HepG2 (cell line): ENCODE results near the gene SPART.

Source experiments
- CTCF ChIP-seq: sonication (generic); formaldehyde crosslinking; IDR thresholded peaks from 2 replicates; pipeline ENCODE4 v1.5.0; 2020; ENCODE audit warnings: mild to moderate bottlenecking, missing genetic modification reagents, moderate library complexity
- MAFF ChIP-seq: IDR thresholded peaks from 2 replicates; pipeline ENCODE4 v1.6.1; 2011; ENCODE audit warnings: low read depth, low read length, improper control_type of control experiment
- MAZ ChIP-seq, 2 experiments: sonication (generic) in 1 of 2; formaldehyde crosslinking in 1 of 2; IDR thresholded peaks; 2 replicates each; pipeline versions ENCODE4 v1.5.0 to v1.6.1; 2012 to 2020; ENCODE audit warnings: low read depth in 2 of 2, mild to moderate bottlenecking in 2 of 2, borderline replicate concordance in 1 of 2, improper control_type of control experiment in 1 of 2, low read length in 1 of 2, missing genetic modification reagents in 1 of 2, moderate library complexity in 1 of 2
- MZF1 ChIP-seq: sonication (generic); formaldehyde crosslinking; IDR thresholded peaks from 2 replicates; pipeline ENCODE4 v1.8.1; 2023; ENCODE audit warnings: mild to moderate bottlenecking, missing genetic modification reagents, borderline replicate concordance
- POLR2A ChIP-seq, 2 experiments: IDR thresholded peaks; 2 replicates each; pipeline ENCODE4 v1.6.1; 2011; ENCODE audit warnings: low read depth in 2 of 2, low read length in 2 of 2, mild to moderate bottlenecking in 1 of 2, moderate library complexity in 1 of 2; ENCODE audit not compliant: insufficient read depth in 1 of 2
- RAD21 ChIP-seq: fragments of 450-650 bp; formaldehyde crosslinking; IDR thresholded peaks from 2 replicates; pipeline ENCODE4 v1.5.0; 2020; ENCODE audit warnings: mild to moderate bottlenecking
- RBFOX2 ChIP-seq: fragments of 200-400 bp; formaldehyde crosslinking; IDR thresholded peaks from 2 replicates; pipeline ENCODE4 v1.6.1; 2017; ENCODE audit warnings: low read depth, mild to moderate bottlenecking, low read length
- SP1 ChIP-seq, 2 experiments: fragments of 450-650 bp in 1 of 2; sonication (generic) in 1 of 2; formaldehyde crosslinking in 1 of 2; IDR thresholded peaks; 2 replicates each; pipeline versions ENCODE4 v1.4.0 to v1.6.1; 2016 to 2020; ENCODE audit warnings: missing genetic modification reagents in 1 of 2
- TBX2 ChIP-seq: sonication (generic); formaldehyde crosslinking; IDR thresholded peaks from 2 replicates; pipeline ENCODE4 v1.5.0; 2020; ENCODE audit warnings: missing genetic modification reagents, mild to moderate bottlenecking, borderline replicate concordance
- TFAP4 ChIP-seq: sonication (generic); IDR thresholded peaks from 2 replicates; pipeline ENCODE4 v1.6.1; 2016; ENCODE audit warnings: low read depth, borderline replicate concordance

- TF ChIP-seq SP1 (IDR thresholded peaks at IDR 0.05): no peak
- TF ChIP-seq SP1 (CRISPR knock-in tag; IDR thresholded peaks at IDR 0.05): no peak
- no peak for TF ChIP-seq TFAP4
- no peak for TF ChIP-seq MZF1
- no peak for TF ChIP-seq POLR2A (IDR thresholded peaks at IDR 0.05; ENCODE audit: insufficient read depth in 1 of 2, low read depth in 2 of 2, low read length in 2 of 2)
- no peak for TF ChIP-seq MAZ (IDR thresholded peaks at IDR 0.05; ENCODE audit: borderline replicate concordance, low read depth, low read length)
- no peak for TF ChIP-seq MAZ (CRISPR knock-in tag; IDR thresholded peaks at IDR 0.05; ENCODE audit: low read depth)
- TF ChIP-seq CTCF (CRISPR knock-in tag): no peak
- TF ChIP-seq TBX2 (CRISPR knock-in tag): no peak
- no peak for TF ChIP-seq MAFF
- no peak for TF ChIP-seq RBFOX2
- TF ChIP-seq RAD21 (CRISPR knock-in tag): no peak
Measured at GRCh38 chr13:36343766-36344165, 2.4 kb downstream of the SPART start.
